HepG2 (cell line): ENCODE results near the gene TBC1D14. TPM values are rescaled to one million over a fixed set of nuclear protein-coding genes. Genes with fewer than 3 reads are reported as not detected.

Experiments used
- ATF7 ChIP-seq, 2 experiments: fragments of 450-650 bp in 1 of 2; sonication (generic) in 1 of 2; formaldehyde crosslinking in 1 of 2; IDR thresholded peaks; 2 replicates each; pipeline versions ENCODE4 v1.4.0 to v1.6.1; 2016 to 2020; ENCODE audit warnings: antibody characterized with exemption in 1 of 2, mild to moderate bottlenecking in 1 of 2, missing genetic modification reagents in 1 of 2
- EHMT2 ChIP-seq: fragments of 200-600 bp; sonication (generic); IDR thresholded peaks from 2 replicates; pipeline ENCODE4 v1.7.0; 2017; ENCODE audit warnings: antibody characterized with exemption, low read depth, low read length, borderline replicate concordance
- FOSL2 ChIP-seq: sonication (generic); formaldehyde crosslinking; IDR thresholded peaks from 2 replicates; pipeline ENCODE4 v1.4.0; 2020; ENCODE audit warnings: missing genetic modification reagents
- FOXJ3 ChIP-seq: sonication (generic); formaldehyde crosslinking; IDR thresholded peaks from 2 replicates; pipeline ENCODE4 v1.4.0; 2020; ENCODE audit warnings: missing genetic modification reagents, mild to moderate bottlenecking, borderline replicate concordance
- MTF1 ChIP-seq: sonication (generic); formaldehyde crosslinking; IDR thresholded peaks from 2 replicates; pipeline ENCODE4 v1.5.0; 2020; ENCODE audit warnings: missing genetic modification reagents
- RFX5 ChIP-seq: IDR thresholded peaks from 2 replicates; pipeline ENCODE4 v1.6.1; 2011; ENCODE audit warnings: low read depth, low read length, improper control_type of control experiment
- SKI ChIP-seq: fragments of 450-650 bp; IDR thresholded peaks from one replicate; pipeline ENCODE4 v1.6.1; 2018; ENCODE audit warnings: mild to moderate bottlenecking; ENCODE audit not compliant: partially characterized antibody
- SRF ChIP-seq: IDR thresholded peaks from 2 replicates; pipeline ENCODE4 v1.6.1; 2011; ENCODE audit warnings: mild to moderate bottlenecking, low read depth, low read length, moderate library complexity
- STAG1 ChIP-seq: sonication (generic); formaldehyde crosslinking; IDR thresholded peaks from 2 replicates; pipeline ENCODE4 v1.4.0; 2020; ENCODE audit warnings: missing genetic modification reagents
- SUZ12 ChIP-seq: fragments of 150-350 bp; IDR thresholded peaks from 2 replicates; pipeline ENCODE4 v1.6.1; 2014; ENCODE audit warnings: low read depth, low read length
- YEATS4 ChIP-seq: sonication (generic); formaldehyde crosslinking; IDR thresholded peaks from 2 replicates; pipeline ENCODE4 v1.4.0; 2020; ENCODE audit warnings: missing genetic modification reagents, borderline replicate concordance
- ZMYM2 ChIP-seq: sonication (generic); formaldehyde crosslinking; IDR thresholded peaks from 2 replicates; pipeline ENCODE4 v1.8.0; 2022; ENCODE audit warnings: mild to moderate bottlenecking, missing genetic modification reagents
- ZNF263 ChIP-seq: sonication (generic); formaldehyde crosslinking; IDR thresholded peaks from 2 replicates; pipeline ENCODE4 v1.4.0; 2020; ENCODE audit warnings: missing genetic modification reagents
- ZNF280B ChIP-seq: sonication (generic); formaldehyde crosslinking; IDR thresholded peaks from 2 replicates; pipeline ENCODE4 v1.5.0; 2020; ENCODE audit warnings: missing genetic modification reagents, mild to moderate bottlenecking, borderline replicate concordance
- ZNF33B ChIP-seq: sonication (generic); formaldehyde crosslinking; IDR thresholded peaks from 2 replicates; pipeline ENCODE4 v1.5.1; 2020; ENCODE audit warnings: mild to moderate bottlenecking, missing genetic modification reagents
- ZNF407 ChIP-seq: sonication (generic); formaldehyde crosslinking; IDR thresholded peaks from one replicate; pipeline ENCODE4 v1.5.1; 2020; ENCODE audit warnings: mild to moderate bottlenecking, missing genetic modification reagents; ENCODE audit errors: not compliant biosample characterization
- ZNF652 ChIP-seq: IDR thresholded peaks from 2 replicates; pipeline ENCODE4 v1.6.1; 2016; ENCODE audit warnings: low read depth, borderline replicate concordance
- ZNF704 ChIP-seq: sonication (generic); formaldehyde crosslinking; IDR thresholded peaks from 2 replicates; pipeline ENCODE4 v1.8.1; 2023; ENCODE audit warnings: mild to moderate bottlenecking, inconsistent platforms, moderate library complexity, missing genetic modification reagents, borderline replicate concordance
- polyA plus RNA-seq, 8 experiments: library from polyadenylated mRNA; depleted of rRNA in 3 of 8; stranded (reverse) in 7 of 8; unstranded in 1 of 8; fragments of >200 nt; fragmentation: Illumina TruSeq in 4 of 8; extraction: Trizol in 4 of 8; gene quantifications; 2 replicates each; pipeline versions ENCODE4 v1.2.1 to v1.2.3, GENCODE V29; 2011 to 2016; ENCODE audit warnings: low read depth in 4 of 8, missing spikeins in 1 of 8, mixed read lengths in 1 of 8; ENCODE audit not compliant: insufficient read depth in 1 of 8
- total RNA-seq, 5 experiments: library from RNA; depleted of rRNA; stranded (reverse); fragments of >200 nt; fragmentation: Illumina TruSeq; extraction: Trizol; gene quantifications; 2 replicates each; pipeline ENCODE4 v1.2.3, GENCODE V29; 2016; ENCODE audit warnings: low read depth in 1 of 5

The TBC1D14 gene
- total and polyA plus RNA-seq, 2 of the 13 experiments (the other 11 are each of a cell fraction or from before 2014, with no cell fraction given), result 29.5 to 46.5 TPM

GRCh38 chr4:6926681-6927478 is 17.3 kb downstream of the TBC1D14 start (continued):
- no peak for TF ChIP-seq EHMT2
- TF ChIP-seq ZNF263 (CRISPR knock-in tag), result peak; percentile 61; the same call in 1 of the 2 replicates
- no peak for TF ChIP-seq MTF1 (CRISPR knock-in tag)
- no peak for TF ChIP-seq RFX5
- TF ChIP-seq SUZ12, result no peak
- TF ChIP-seq FOSL2 (CRISPR knock-in tag), result no peak; the same call in 1 of the 2 replicates
- no peak for TF ChIP-seq ATF7 (IDR thresholded peaks at IDR 0.05)
- no peak for TF ChIP-seq ATF7 (CRISPR knock-in tag; IDR thresholded peaks at IDR 0.05)
- no peak for TF ChIP-seq ZNF704
- no peak for TF ChIP-seq ZNF280B
- TF ChIP-seq SRF, result peak; percentile 67
- no peak for TF ChIP-seq STAG1 (CRISPR knock-in tag)
- no peak for TF ChIP-seq ZNF407
- no peak for TF ChIP-seq FOXJ3
- TF ChIP-seq ZNF652 (CRISPR knock-in tag), result no peak
- TF ChIP-seq ZMYM2, result no peak
- TF ChIP-seq YEATS4 (CRISPR knock-in tag), result no peak
- peak; percentile 79 for TF ChIP-seq SKI
- TF ChIP-seq ZNF33B, result no peak
